HEK293 (cell line): ENCODE results near the gene TECR.

Experiments used
- CTCF ChIA-PET: fragments of 350-600 bp; formaldehyde crosslinking; extraction: SDS; loops from one replicate; lab custom pipeline; 2021; ENCODE audit warnings: antibody characterized with exemption; lab: Yijun Ruan, JAX
- POLR2A ChIA-PET: fragments of 300-600 bp; formaldehyde crosslinking; extraction: SDS; loops from one replicate; lab custom pipeline; 2020; ENCODE audit warnings: antibody characterized with exemption, inconsistent platforms; lab: Yijun Ruan, JAX
- H3K27ac ChIP-seq: fragments of 200-500 bp; sonication (Bioruptor generic); 2 replicates; pipeline ENCODE4 v1.5.1; 2014; ENCODE audit warnings: low read depth, low read length, control low read depth, inconsistent platforms; ENCODE audit errors: extremely low read depth
- H3K36me3 ChIP-seq, 2 experiments: fragments of 200-500 bp in 1 of 2; sonication (Bioruptor generic) in 1 of 2; 1 replicate in 1 of 2; 2 replicates in 1 of 2; pipeline ENCODE4 v1.5.1; 2014 to 2017; ENCODE audit warnings: inconsistent platforms in 2 of 2, low read length in 2 of 2; ENCODE audit not compliant: control insufficient read depth in 2 of 2, insufficient read depth in 1 of 2
- H3K4me1 ChIP-seq: fragments of 200-500 bp; sonication (Bioruptor generic); 2 replicates; pipeline ENCODE4 v1.5.1; 2014; ENCODE audit warnings: mild to moderate bottlenecking, low read length, inconsistent platforms; ENCODE audit not compliant: control insufficient read depth, insufficient read depth
- H3K4me3 ChIP-seq: 2 replicates; pipeline ENCODE4 v1.5.1; 2011; ENCODE audit warnings: low read depth, mild to moderate bottlenecking, control low read depth, low read length, moderate library complexity
- H3K9me3 ChIP-seq: fragments of 200-500 bp; sonication (Bioruptor generic); 2 replicates; pipeline ENCODE4 v1.5.1; 2014; ENCODE audit warnings: low read depth, low read length, inconsistent platforms; ENCODE audit not compliant: control insufficient read depth, insufficient read depth
- BCL6B ChIP-seq: fragments of 450-650 bp; formaldehyde crosslinking; IDR thresholded peaks from 2 replicates; pipeline ENCODE4 v1.5.1; 2017; ENCODE audit warnings: missing biosample characterization, missing genetic modification characterization
- HOXA7 ChIP-seq: sonication (generic); formaldehyde crosslinking; IDR thresholded peaks from 2 replicates; pipeline ENCODE4 v1.8.1; 2022; ENCODE audit warnings: missing genetic modification reagents, borderline replicate concordance
- KLF9 ChIP-seq: fragments of 450-650 bp; formaldehyde crosslinking; IDR thresholded peaks from 2 replicates; pipeline ENCODE4 v1.5.1; 2016; ENCODE audit warnings: missing biosample characterization, missing genetic modification characterization, low read depth
- MYNN ChIP-seq: fragments of 450-650 bp; formaldehyde crosslinking; IDR thresholded peaks from 2 replicates; pipeline ENCODE4 v1.5.1; 2016; ENCODE audit warnings: missing biosample characterization, missing genetic modification characterization, borderline replicate concordance
- SP7 ChIP-seq: fragments of 450-650 bp; formaldehyde crosslinking; IDR thresholded peaks from 2 replicates; pipeline ENCODE4 v1.5.1; 2016; ENCODE audit warnings: missing biosample characterization, missing genetic modification characterization
- YY1 ChIP-seq: fragments of 450-650 bp; formaldehyde crosslinking; IDR thresholded peaks from 2 replicates; pipeline ENCODE4 v1.5.1; 2018; ENCODE audit warnings: missing biosample characterization, missing genetic modification characterization
- ZBTB20 ChIP-seq: fragments of 450-650 bp; formaldehyde crosslinking; IDR thresholded peaks from 2 replicates; pipeline ENCODE4 v1.5.1; 2016; ENCODE audit warnings: missing biosample characterization, missing genetic modification characterization
- ZBTB26 ChIP-seq: fragments of 450-650 bp; formaldehyde crosslinking; optimal IDR thresholded peaks from 2 replicates; pipeline ENCODE3; 2016; ENCODE audit warnings: missing biosample characterization, mild to moderate bottlenecking, missing genetic modification characterization
- ZBTB49 ChIP-seq: fragments of 450-650 bp; formaldehyde crosslinking; IDR thresholded peaks from 2 replicates; pipeline ENCODE4 v1.5.1; 2016; ENCODE audit warnings: missing biosample characterization, missing genetic modification characterization, low read depth
- ZEB2 ChIP-seq: fragments of 450-650 bp; formaldehyde crosslinking; IDR thresholded peaks from 2 replicates; pipeline ENCODE4 v1.5.1; 2016; ENCODE audit warnings: missing biosample characterization, missing genetic modification characterization
- ZFP37 ChIP-seq: fragments of 450-650 bp; formaldehyde crosslinking; IDR thresholded peaks from 2 replicates; pipeline ENCODE4 v1.5.1; 2016; ENCODE audit warnings: missing biosample characterization, missing genetic modification characterization
- ZFP41 ChIP-seq: fragments of 450-650 bp; formaldehyde crosslinking; IDR thresholded peaks from 2 replicates; pipeline ENCODE4 v1.5.1; 2016; ENCODE audit warnings: missing biosample characterization, missing genetic modification characterization, borderline replicate concordance
- ZFP69B ChIP-seq: fragments of 450-650 bp; formaldehyde crosslinking; IDR thresholded peaks from 2 replicates; pipeline ENCODE4 v1.5.1; 2016; ENCODE audit warnings: missing biosample characterization, missing genetic modification characterization
- ZNF138 ChIP-seq: fragments of 450-650 bp; formaldehyde crosslinking; IDR thresholded peaks from 2 replicates; pipeline ENCODE4 v1.5.1; 2016; ENCODE audit warnings: missing biosample characterization, missing genetic modification characterization, borderline replicate concordance
- ZNF140 ChIP-seq: fragments of 450-650 bp; formaldehyde crosslinking; IDR thresholded peaks from 2 replicates; pipeline ENCODE4 v1.5.1; 2016; ENCODE audit warnings: missing biosample characterization, missing genetic modification characterization
- ZNF202 ChIP-seq: fragments of 450-650 bp; formaldehyde crosslinking; IDR thresholded peaks from 2 replicates; pipeline ENCODE4 v1.5.1; 2016; ENCODE audit warnings: missing biosample characterization, missing genetic modification characterization, borderline replicate concordance
- ZNF394 ChIP-seq: fragments of 450-650 bp; formaldehyde crosslinking; IDR thresholded peaks from 2 replicates; pipeline ENCODE4 v1.5.1; 2016; ENCODE audit warnings: missing biosample characterization, missing genetic modification characterization, mild to moderate bottlenecking, moderate library complexity, borderline replicate concordance
- ZNF510 ChIP-seq: fragments of 450-650 bp; formaldehyde crosslinking; IDR thresholded peaks from 2 replicates; pipeline ENCODE4 v1.5.1; 2018; ENCODE audit warnings: mild to moderate bottlenecking, missing genetic modification characterization, missing biosample characterization; ENCODE audit not compliant: insufficient replicate concordance
- ZNF544 ChIP-seq: fragments of 450-650 bp; formaldehyde crosslinking; IDR thresholded peaks from 2 replicates; pipeline ENCODE4 v1.5.0; 2017; ENCODE audit warnings: missing biosample characterization, missing genetic modification characterization
- ZNF580 ChIP-seq: fragments of 450-650 bp; formaldehyde crosslinking; IDR thresholded peaks from 2 replicates; pipeline ENCODE4 v1.5.1; 2016; ENCODE audit warnings: missing biosample characterization, missing genetic modification characterization
- ZNF664 ChIP-seq: fragments of 450-650 bp; formaldehyde crosslinking; IDR thresholded peaks from 2 replicates; pipeline ENCODE4 v1.5.1; 2016; ENCODE audit warnings: missing biosample characterization, missing genetic modification characterization
- ZNF707 ChIP-seq: fragments of 450-650 bp; formaldehyde crosslinking; IDR thresholded peaks from 2 replicates; pipeline ENCODE4 v1.5.1; 2016; ENCODE audit warnings: missing biosample characterization, missing genetic modification characterization
- ZNF76 ChIP-seq: fragments of 450-650 bp; formaldehyde crosslinking; IDR thresholded peaks from 2 replicates; pipeline ENCODE4; 2016; ENCODE audit warnings: low read depth, missing biosample characterization, missing genetic modification characterization, borderline replicate concordance
- ZNF776 ChIP-seq: fragments of 450-650 bp; formaldehyde crosslinking; IDR thresholded peaks from 2 replicates; pipeline ENCODE4 v1.5.0; 2017; ENCODE audit warnings: missing biosample characterization, missing genetic modification characterization, borderline replicate concordance
- ZSCAN23 ChIP-seq: fragments of 450-650 bp; formaldehyde crosslinking; IDR thresholded peaks from 2 replicates; pipeline ENCODE4 v1.5.1; 2016; ENCODE audit warnings: missing biosample characterization, missing genetic modification characterization

The TECR gene

GRCh38 chr19:14536926-14537692 lies 7.7 kb downstream of the TECR start (continued):
- TF ChIP-seq ZBTB26 (no peak), ZNF510 (tag by site-specific recombination) (no peak), ZSCAN23 (no peak), ZFP37 (no peak), HOXA7 (CRISPR knock-in tag) (no peak), ZNF202 (tag by site-specific recombination) (no peak), ZFP41 (no peak), ZNF776 (tag by site-specific recombination) (no peak), ZNF544 (tag by site-specific recombination) (no peak), ZNF76 (no peak), ZNF140 (tag by site-specific recombination) (no peak), ZEB2 (tag by site-specific recombination) (no peak), ZNF580 (tag by site-specific recombination) (no peak), KLF9 (tag by site-specific recombination) (peak; percentile 62; the same call in 1 of the 2 replicates), ZNF394 (peak; percentile 44; the same call in 1 of the 2 replicates), ZNF138 (tag by site-specific recombination) (no peak), MYNN (no peak), SP7 (tag by site-specific recombination) (peak; percentile 23; the same call in 1 of the 2 replicates), ZNF664 (tag by site-specific recombination) (no peak)

GRCh38 chr19:14540741-14541525 lies 11.5 kb downstream of the TECR start:
- Histone ChIP-seq H3K4me1 (peaks cover 2% of the 10 kb centered on the region; the same call in 1 of the 2 replicates), H3K27ac (no peak overlapping the region), H3K36me3 (peaks cover 3 to 9% of the 10 kb centered on the region in 2 experiments; a peak in 2 of 3 replicates), H3K4me3 (no peak overlapping the region), H3K9me3 (no peaks in the 10 kb centered on the region)
- TF ChIP-seq BCL6B (tag by site-specific recombination) (no peak), YY1 (tag by site-specific recombination) (no peak), ZBTB20 (no peak), ZNF394 (no peak), ZBTB49 (tag by site-specific recombination) (no peak), ZFP69B (tag by site-specific recombination) (no peak), ZBTB26 (no peak), ZNF707 (tag by site-specific recombination) (no peak)
- ChIA-PET POLR2A (no interaction called here), CTCF (interaction anchor here (0.6 to 1.0 kb wide), 7 partner anchors 14 to 1163 kb away, joined by 3 to 7 read pairs (median 3); partner anchors contain the start of gene NDUFB7)
